HG02840 (cell line): ENCODE measurements around the gene GNB3.

Experiments
- ATAC-seq: cut with Tn5 transposase; IDR thresholded peaks from one replicate; pipeline ENCODE4 v1.9.1; 2021; ENCODE audit warnings: mild to moderate bottlenecking, moderate library complexity, moderate number of reproducible peaks; ENCODE audit not compliant: unreplicated experiment, low FRiP score

The GNB3 gene

GRCh38 chr12:6823182-6824084 is 17.3 kb upstream of the GNB3 start:
- ATAC-seq = no peak

GRCh38 chr12:6824085-6824775 is 16.5 kb upstream of the GNB3 start:
- no peak for ATAC-seq

- ATAC-seq = no peak
Observed at GRCh38 chr12:6824901-6825381, 15.8 kb upstream of the GNB3 start.

GRCh38 chr12:6825398-6826124 is 15.2 kb upstream of the GNB3 start:
- ATAC-seq = no peak

- ATAC-seq = no peak
Observed at GRCh38 chr12:6826125-6826733, 14.5 kb upstream of the GNB3 start.

- no peak for ATAC-seq
Observed at GRCh38 chr12:6826734-6827436, 13.8 kb upstream of the GNB3 start.

GRCh38 chr12:6827437-6827911 is 13.3 kb upstream of the GNB3 start:
- no peak for ATAC-seq

- ATAC-seq = no peak
Observed at GRCh38 chr12:6827982-6828780, 12.5 kb upstream of the GNB3 start, which contains the start of gene P3H3. TSS of gene P3H3 (plus strand) at chr12:6828407. CDS start at chr12:6828441, 34 bp downstream.

GRCh38 chr12:6828781-6829535 is 11.8 kb upstream of the GNB3 start:
- no peak for ATAC-seq

- no peak for ATAC-seq
Observed at GRCh38 chr12:6829536-6830220, 11.0 kb upstream of the GNB3 start.

GRCh38 chr12:6830286-6830890 is 10.3 kb upstream of the GNB3 start:
- no peak for ATAC-seq

GRCh38 chr12:6830999-6831398 is 9.7 kb upstream of the GNB3 start:
- ATAC-seq = no peak

- no peak for ATAC-seq
Observed at GRCh38 chr12:6831450-6831995, 9.2 kb upstream of the GNB3 start.

GRCh38 chr12:6832125-6832524 is 8.6 kb upstream of the GNB3 start:
- ATAC-seq = no peak

GRCh38 chr12:6833189-6833890 is 7.4 kb upstream of the GNB3 start:
- no peak for ATAC-seq

- ATAC-seq = no peak
Observed at GRCh38 chr12:6834254-6834653, 6.5 kb upstream of the GNB3 start.
